Lower leg skin (tissue), 3 donors: ENCODE data around the gene KIF26B.

ENCODE experiments used
- CTCF ChIP-seq, 3 donors: fragments of 450-650 bp; IDR thresholded peaks; one replicate each; pipeline ENCODE4 v1.5.1; 2016; ENCODE audit warnings: antibody characterized with exemption in 3 of 3, mild to moderate bottlenecking in 3 of 3, moderate library complexity in 2 of 3
- POLR2A ChIP-seq, 2 donors: fragments of 450-650 bp; IDR thresholded peaks; one replicate each; pipeline ENCODE4 v1.6.1; 2016 to 2017; ENCODE audit warnings: antibody characterized with exemption in 2 of 2, mild to moderate bottlenecking in 1 of 2, moderate library complexity in 1 of 2

- no peak for TF ChIP-seq CTCF (IDR thresholded peaks at IDR 0.05)
- TF ChIP-seq POLR2A (IDR thresholded peaks at IDR 0.05), result no peak
Measured at GRCh38 chr1:245184779-245185178, 30.0 kb downstream of the KIF26B start.
